Natural killer cell treated with Interleukin-12 subunit alpha and Interleukin-12 subunit beta and Interleukin-15 and Interleukin-18, amount 100 ng/mL, for 72 hours (primary cell): ENCODE measurements around the gene LAGE3. TPM values are rescaled to one million over a fixed set of nuclear protein-coding genes. Genes with fewer than 3 reads are reported as not detected.
A peak's percentile ranks its signal among the peaks of the same experiment; 100 is the strongest.

ENCODE experiments used
- ATAC-seq, 2 donors: fragments of 150-1000 bp; cut with Tn5 transposase in 1 of 2; sonication (Bioruptor Pico), chemical (Tn5 transposase) in 1 of 2; 2 replicates each; pipeline ENCODE4 v1.10.0; 2021
- DNase-seq: peaks from one replicate; pipeline ENCODE4 v3.0.0; 2022; ENCODE audit warnings: low spot score
- H3K27ac Mint-ChIP-seq, 2 donors: 1 replicate in 1 of 2; 2 replicates in 1 of 2; pipeline ENCODE4 v1.8.0; 2022; ENCODE audit warnings: mixed read lengths in 2 of 2, mild to moderate bottlenecking in 1 of 2, moderate library complexity in 1 of 2
- H3K27me3 Mint-ChIP-seq, 2 donors: 1 replicate in 1 of 2; 2 replicates in 1 of 2; pipeline ENCODE4 v1.8.0; 2022; ENCODE audit warnings: mixed read lengths in 2 of 2
- H3K36me3 Mint-ChIP-seq: one replicate; pipeline ENCODE4 v1.8.0; 2022; ENCODE audit warnings: mixed read lengths
- H3K4me1 Mint-ChIP-seq, 2 donors: 1 replicate in 1 of 2; 2 replicates in 1 of 2; pipeline ENCODE4 v1.8.0; 2022; ENCODE audit warnings: low read depth in 2 of 2, mixed read lengths in 2 of 2, mild to moderate bottlenecking in 1 of 2
- H3K4me3 Mint-ChIP-seq: one replicate; pipeline ENCODE4 v1.8.0; 2022; ENCODE audit warnings: mixed read lengths
- H3K9me3 Mint-ChIP-seq: 2 replicates; pipeline ENCODE4 v1.8.0; 2022; ENCODE audit warnings: mixed read lengths
- total RNA-seq, 2 donors: library from RNA; stranded (reverse); gene quantifications; one replicate each; pipeline ENCODE4 v1.2.3, GENCODE V29; 2022

LAGE3 gene
- 10 to 100 TPM; 29.4 to 48.5 TPM for total RNA-seq

GRCh38 chrX:154478728-154479622 lies at the start of gene LAGE3:
TSS of gene LAGE3 (minus strand) at chrX:154479281. CDS start at chrX:154478915, 366 bp downstream.
- Mint-ChIP-seq H3K27me3 (peaks cover 0 to 3% of the 10 kb centered on the region in 2 donors), H3K9me3 (no peaks in the 10 kb centered on the region), H3K27ac (peak within 1 kb of the TSS; percentile 87 to 94), H3K4me3 (peak within 1 kb of the TSS; percentile 80), H3K36me3 (no peaks in the 10 kb centered on the region), H3K4me1 (peaks cover 4 to 6% of the 10 kb centered on the region in 2 donors)
- DNase-seq (peak; percentile 93), ATAC-seq (peak; percentile 93 to 94)

- no peak for DNase-seq
- Mint-ChIP-seq H3K27me3 (peaks cover 0 to 3% of the 10 kb centered on the region in 2 donors), H3K9me3 (no peaks in the 10 kb centered on the region), H3K4me3 (peak overlapping the region; percentile 10), H3K36me3 (no peaks in the 10 kb centered on the region), H3K4me1 (peaks cover 4 to 5% of the 10 kb centered on the region in 2 donors), H3K27ac (peak overlapping the region in 1 of 2 donors; percentile 73)
- ATAC-seq = peak; percentile 81 to 84
Observed at GRCh38 chrX:154526901-154527675, 48.0 kb upstream of the LAGE3 start.

- Mint-ChIP-seq H3K4me1 (peaks cover 4 to 5% of the 10 kb centered on the region in 2 donors), H3K27ac (no peak overlapping the region), H3K4me3 (no peak overlapping the region), H3K36me3 (no peaks in the 10 kb centered on the region), H3K27me3 (peaks cover 0 to 6% of the 10 kb centered on the region in 2 donors), H3K9me3 (no peaks in the 10 kb centered on the region)
- ATAC-seq (no peak), DNase-seq (no peak)
Observed at GRCh38 chrX:154525606-154526490, 46.8 kb upstream of the LAGE3 start.

DNA sequence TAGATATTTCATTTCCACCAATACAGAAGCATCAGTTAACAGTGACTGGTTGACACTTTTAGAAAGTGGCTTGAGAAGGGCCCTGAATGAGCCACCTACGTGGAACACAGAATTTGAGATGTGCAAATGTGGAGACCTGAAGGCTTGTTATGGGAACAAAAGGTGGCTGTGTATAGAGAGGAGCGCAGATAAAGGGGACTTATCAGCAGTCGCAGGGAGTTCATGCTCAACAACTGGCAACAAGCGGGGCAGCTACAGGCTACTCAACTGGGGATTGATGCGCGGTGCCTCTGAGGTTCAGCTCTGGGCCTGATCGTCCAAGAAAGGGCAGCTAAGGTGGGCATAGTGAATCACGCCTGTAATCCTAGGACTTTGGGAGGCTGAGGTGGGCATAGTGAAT lies 40.3 kb upstream of the LAGE3 start:
- Mint-ChIP-seq H3K27me3 (peaks cover 0 to 3% of the 10 kb centered on the region in 2 donors), H3K9me3 (no peaks in the 10 kb centered on the region), H3K4me3 (no peak overlapping the region), H3K27ac (no peak overlapping the region), H3K36me3 (no peaks in the 10 kb centered on the region), H3K4me1 (peaks cover 12% of the 10 kb centered on the region in 2 donors)
- ATAC-seq = no peak
- DNase-seq = no peak

- DNase-seq = no peak
- Mint-ChIP-seq H3K27ac (peak overlapping the region in 1 of 2 donors; percentile 87), H3K36me3 (no peaks in the 10 kb centered on the region), H3K27me3 (peaks cover 0 to 8% of the 10 kb centered on the region in 2 donors), H3K9me3 (no peaks in the 10 kb centered on the region), H3K4me1 (peaks cover 17 to 21% of the 10 kb centered on the region in 2 donors), H3K4me3 (no peak overlapping the region)
- no peak for ATAC-seq
Observed at GRCh38 chrX:154517101-154517781, 38.2 kb upstream of the LAGE3 start.

GRCh38 chrX:154516656-154517100 lies 37.6 kb upstream of the LAGE3 start:
- Mint-ChIP-seq H3K27ac (peak overlapping the region; percentile 77 to 87), H3K36me3 (no peaks in the 10 kb centered on the region), H3K4me1 (peaks cover 17 to 21% of the 10 kb centered on the region in 2 donors), H3K9me3 (no peaks in the 10 kb centered on the region), H3K27me3 (peaks cover 0 to 4% of the 10 kb centered on the region in 2 donors), H3K4me3 (peak overlapping the region; percentile 86)
- DNase-seq (no peak), ATAC-seq (peak in 1 of 2 donors; percentile 1)

DNA sequence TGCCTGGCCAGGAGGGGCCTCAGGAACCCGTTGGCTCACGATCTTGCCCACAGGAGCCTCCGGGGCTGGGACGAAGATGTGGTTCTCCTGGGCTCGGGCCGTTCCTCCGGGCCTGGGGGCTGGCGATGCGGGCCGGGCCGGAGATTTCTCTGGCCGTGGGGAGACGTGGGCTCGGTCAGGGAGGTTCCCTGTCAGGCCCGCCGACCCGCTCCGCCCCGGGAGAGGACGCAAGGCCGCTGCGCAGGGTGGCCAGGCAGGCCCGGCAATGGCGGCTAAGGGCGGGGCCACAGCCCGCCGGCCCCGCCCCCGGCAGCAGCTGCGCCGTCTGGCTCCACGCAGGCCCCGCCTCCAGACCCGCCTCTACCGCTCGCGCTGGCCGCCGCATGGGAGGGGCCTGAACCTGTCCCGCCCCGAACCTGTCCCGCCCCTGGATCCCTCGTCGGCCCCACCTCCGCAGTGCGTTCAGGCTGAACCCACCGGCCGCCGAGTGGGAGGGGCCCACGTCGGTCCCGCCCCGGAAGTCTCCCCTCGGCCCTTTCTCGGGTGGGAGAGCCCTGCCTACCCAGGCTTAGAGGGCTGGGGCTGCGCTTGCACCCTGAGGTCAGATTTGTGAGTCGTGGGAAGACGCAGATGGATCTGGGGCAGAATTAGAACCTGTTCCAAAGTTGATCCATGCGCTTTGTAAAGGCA lies 37.0 kb upstream of the LAGE3 start, which contains the start of gene FAM3A:
Gene FAM3A (minus strand): TSS at position 267 of the 690 bp plus-strand sequence. CDS start 460 bp downstream, outside the sequence.
- Mint-ChIP-seq H3K9me3 (no peaks in the 10 kb centered on the region), H3K36me3 (no peaks in the 10 kb centered on the region), H3K27ac (peak within 1 kb of the TSS; percentile 77 to 87), H3K4me3 (peak within 1 kb of the TSS; percentile 86), H3K4me1 (peaks cover 17 to 21% of the 10 kb centered on the region in 2 donors), H3K27me3 (peaks cover 0 to 4% of the 10 kb centered on the region in 2 donors)
- ATAC-seq = peak; percentile 98 to 99
- DNase-seq = peak; percentile 92

DNA sequence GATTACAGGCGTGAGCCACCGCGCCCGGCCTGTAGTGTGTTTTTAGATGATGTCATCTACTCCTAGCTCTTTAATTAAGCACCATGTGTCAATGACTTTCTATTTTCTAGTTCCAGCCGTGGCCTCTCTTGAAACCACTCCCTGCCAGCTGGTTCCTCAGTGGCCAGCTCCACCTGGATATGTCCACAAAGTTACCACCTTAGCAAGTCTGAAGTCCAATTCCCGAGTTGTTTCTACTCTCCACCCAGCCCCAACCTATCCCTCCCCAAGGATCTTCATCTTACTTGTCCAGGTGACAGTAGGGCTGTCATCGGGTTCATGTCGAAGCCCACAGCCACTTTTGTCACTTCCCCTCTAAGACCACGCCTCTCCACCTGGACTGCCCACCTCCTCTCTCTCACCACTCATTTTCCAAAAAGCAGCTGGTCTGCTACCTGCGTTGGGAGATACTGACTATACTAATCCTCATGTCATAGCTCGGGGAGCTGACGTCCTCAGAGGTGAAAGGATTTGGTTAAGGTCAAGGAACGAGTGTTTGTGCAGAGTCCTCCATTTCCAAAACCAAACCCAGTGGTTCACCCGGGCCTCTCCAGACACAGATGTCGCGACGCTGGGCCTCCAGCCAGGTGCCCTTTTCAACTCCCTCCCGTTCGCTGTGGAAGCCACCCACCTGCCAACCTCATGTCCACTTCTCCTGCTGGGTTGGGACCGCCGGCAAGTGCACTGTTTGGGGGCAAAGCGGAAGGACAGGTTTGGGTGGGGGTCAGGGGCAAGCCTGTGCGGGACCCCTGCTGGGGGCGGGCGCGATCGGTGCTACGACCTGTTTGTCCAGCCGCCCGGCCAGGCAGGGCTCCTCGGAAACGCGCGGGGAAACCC lies 36.2 kb upstream of the LAGE3 start:
- no peak for ATAC-seq
- H3K27me3 Mint-ChIP-seq = peaks cover 0 to 4% of the 10 kb centered on the region in 2 donors
- H3K4me3 Mint-ChIP-seq = peak overlapping the region; percentile 86
- peak overlapping the region; percentile 66 to 69 for H3K27ac Mint-ChIP-seq
- H3K4me1 Mint-ChIP-seq = peaks cover 20 to 21% of the 10 kb centered on the region in 2 donors
- H3K9me3 Mint-ChIP-seq = no peaks in the 10 kb centered on the region
- no peaks in the 10 kb centered on the region for H3K36me3 Mint-ChIP-seq
- DNase-seq = no peak

DNA sequence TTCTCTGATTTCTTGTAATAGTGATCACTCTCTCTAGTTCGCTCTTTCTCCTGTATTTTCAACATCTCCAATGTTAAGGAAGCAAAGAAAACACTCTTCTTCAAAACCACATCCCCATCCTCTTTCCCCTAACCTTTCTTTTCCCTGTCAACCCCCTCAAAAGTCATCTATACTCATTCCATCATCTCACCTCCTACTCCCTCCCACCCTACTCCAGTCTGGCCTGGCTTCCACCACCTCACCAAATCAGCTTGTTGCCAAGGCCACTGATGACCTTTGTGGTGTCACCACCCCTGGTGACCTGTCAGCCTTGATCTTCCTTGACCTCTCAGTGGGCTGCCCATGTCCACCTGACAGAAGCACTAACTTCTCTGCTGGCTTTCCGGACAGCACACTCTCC lies 34.6 kb upstream of the LAGE3 start:
- H3K4me3 Mint-ChIP-seq = peak overlapping the region; percentile 50
- peak overlapping the region; percentile 10 to 59 for H3K27ac Mint-ChIP-seq
- peaks cover 0 to 7% of the 10 kb centered on the region in 2 donors for H3K27me3 Mint-ChIP-seq
- H3K9me3 Mint-ChIP-seq = no peaks in the 10 kb centered on the region
- no peak for ATAC-seq
- peaks cover 10% of the 10 kb centered on the region for H3K36me3 Mint-ChIP-seq
- peaks cover 20 to 21% of the 10 kb centered on the region in 2 donors for H3K4me1 Mint-ChIP-seq
- DNase-seq = no peak

DNA sequence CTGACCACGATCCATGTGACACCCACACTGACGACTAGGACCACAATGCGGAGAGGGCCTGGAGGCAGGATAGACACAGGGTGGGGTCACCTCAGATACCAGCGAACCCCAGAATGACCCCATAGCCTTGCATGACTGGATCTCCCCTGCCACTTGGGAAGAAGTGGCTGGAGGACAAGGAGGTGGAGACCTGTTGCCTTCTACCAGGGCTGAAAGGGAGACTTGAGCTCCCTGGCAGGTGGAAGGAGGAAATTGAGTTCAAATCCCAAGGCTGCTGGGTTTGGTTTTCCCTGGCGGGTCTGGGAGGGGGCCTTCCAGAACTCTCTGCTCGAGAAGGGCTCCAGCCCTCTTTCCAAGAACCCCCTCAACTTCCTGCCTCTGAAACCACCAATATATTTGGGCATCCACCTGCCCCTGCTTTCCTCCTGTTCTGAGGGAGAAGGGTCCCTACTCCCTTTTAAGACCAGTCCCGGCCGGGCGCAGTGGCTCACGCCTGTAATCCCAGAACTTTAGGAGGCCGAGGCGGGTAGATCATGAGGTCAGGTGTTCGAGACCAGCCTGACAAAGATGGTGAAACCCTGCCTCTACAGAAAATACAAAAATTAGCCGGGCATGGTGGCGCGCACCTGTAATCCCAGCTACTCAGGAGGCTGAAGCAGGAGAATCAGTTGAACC lies 33.9 kb upstream of the LAGE3 start:
- Mint-ChIP-seq H3K27me3 (peaks cover 0 to 11% of the 10 kb centered on the region in 2 donors), H3K36me3 (peaks cover 10% of the 10 kb centered on the region), H3K9me3 (no peaks in the 10 kb centered on the region)

DNA sequence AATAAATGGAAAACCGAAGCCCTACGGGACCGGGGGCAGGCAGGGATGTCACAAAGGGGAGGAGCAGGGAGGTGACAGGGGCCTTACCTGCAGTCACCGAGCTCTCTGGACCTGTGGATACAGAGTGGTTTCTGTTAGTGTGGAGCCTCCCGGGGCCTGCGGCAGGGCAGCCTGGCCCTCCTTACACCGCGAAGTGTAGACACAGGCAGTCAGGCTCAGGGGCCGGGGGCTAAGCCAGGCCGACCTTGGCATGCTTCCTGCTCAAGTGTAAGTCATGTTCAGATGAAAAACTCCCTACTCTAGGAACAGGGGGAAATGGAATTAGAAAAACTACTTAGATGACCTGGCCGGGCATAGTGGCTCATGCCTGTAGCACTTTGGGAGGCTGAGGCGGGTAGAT lies 32.7 kb upstream of the LAGE3 start:
- Mint-ChIP-seq H3K27me3 (peaks cover 0 to 11% of the 10 kb centered on the region in 2 donors), H3K4me3 (no peak overlapping the region), H3K4me1 (peaks cover 21 to 23% of the 10 kb centered on the region in 2 donors), H3K9me3 (no peaks in the 10 kb centered on the region), H3K27ac (peak overlapping the region; percentile 10 to 64), H3K36me3 (peaks cover 10% of the 10 kb centered on the region)
- DNase-seq (no peak), ATAC-seq (no peak)

More for the DNA sequence above, 33.9 kb upstream of the LAGE3 start:
- DNase-seq (no peak), ATAC-seq (no peak)
- Mint-ChIP-seq H3K4me1 (peaks cover 21 to 24% of the 10 kb centered on the region in 2 donors), H3K4me3 (no peak overlapping the region), H3K27ac (peak overlapping the region in 1 of 2 donors; percentile 10)
